ENCODE results near the gene PTPN13.
"Not testable (repeated sequence)": the region's sequence is repeated elsewhere in the genome, so short reads cannot be mapped to it uniquely, and the experiment has no call there.

Gene PTPN13

DNA sequence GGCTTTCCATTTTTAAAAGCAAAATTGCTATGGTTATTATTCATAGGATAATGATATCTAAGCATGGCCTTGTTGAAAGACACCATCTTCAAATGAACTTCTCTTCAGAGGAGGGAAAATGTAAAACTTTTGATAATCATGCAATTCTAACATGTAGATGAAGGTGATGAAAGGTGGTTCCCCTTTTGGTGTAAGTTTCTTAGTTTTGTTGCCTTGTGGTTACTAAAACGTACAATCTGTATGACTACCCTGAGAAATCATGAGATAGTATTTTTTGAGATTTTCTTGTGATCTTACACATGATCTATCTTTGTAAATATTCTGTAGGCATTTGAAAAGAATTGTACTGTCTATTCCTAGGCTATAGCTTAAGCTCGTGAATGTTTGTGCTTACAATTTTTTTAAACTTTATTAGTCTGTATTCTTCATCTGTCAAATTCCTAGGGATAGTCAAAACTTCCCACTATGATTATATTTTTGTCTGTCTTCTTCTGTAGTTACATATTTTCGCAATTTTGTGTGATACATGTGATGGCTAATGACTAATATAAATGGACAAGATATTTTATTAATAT, 47.5 kb downstream of the PTPN13 start:
- no peak for DNase-seq (ENCODE audit: low spot score)

DNA sequence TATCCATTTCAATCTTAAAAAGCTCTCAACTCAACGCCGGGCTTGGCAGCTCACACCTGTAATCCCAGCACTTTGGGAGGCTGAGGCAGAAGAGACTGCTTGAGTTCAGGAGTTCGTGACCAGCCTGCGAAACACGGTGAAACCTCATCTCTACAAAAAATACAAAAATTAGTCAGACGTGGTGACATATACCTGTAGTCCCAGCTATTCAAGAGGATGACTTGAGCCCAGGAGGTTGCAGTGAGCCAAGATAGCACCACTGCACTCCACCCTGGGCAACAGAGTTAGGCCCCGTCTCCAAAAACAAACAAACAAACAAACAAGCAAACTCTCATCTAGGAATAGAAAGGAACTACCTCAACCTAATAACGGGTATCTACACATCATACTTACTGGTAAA, 50.8 kb downstream of the PTPN13 start:
- DNase-seq (ENCODE audit: low spot score), result no peak

DNA sequence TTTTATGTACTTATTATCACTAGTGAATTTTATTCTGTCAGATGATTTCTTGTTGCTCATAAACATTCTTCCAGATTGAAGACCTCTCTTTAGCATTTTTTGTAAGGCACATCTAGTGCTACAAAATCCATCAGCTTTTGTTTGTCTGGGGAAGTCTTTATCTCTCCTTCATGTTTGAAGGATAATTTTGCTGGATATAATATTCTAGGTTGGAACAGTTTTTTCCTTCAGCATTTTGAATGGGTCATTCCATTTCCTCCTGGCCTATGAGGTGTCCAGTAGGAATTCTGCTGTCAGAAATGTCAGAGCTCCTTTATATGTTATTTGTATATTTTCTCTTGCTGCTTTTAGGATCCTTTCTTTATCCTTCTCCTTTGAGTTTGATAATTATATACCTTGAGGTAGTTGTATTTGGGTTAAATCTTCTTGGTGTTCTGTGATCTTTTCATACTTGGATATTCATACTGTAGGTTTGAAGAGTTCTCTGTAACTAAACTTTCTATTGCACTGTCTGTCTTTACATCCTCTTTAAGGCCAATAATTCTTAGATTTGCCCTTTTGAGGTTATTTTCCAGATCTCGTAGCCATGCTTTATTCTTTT, 58.3 kb downstream of the PTPN13 start:
- no peak for DNase-seq (ENCODE audit: low spot score)

DNA sequence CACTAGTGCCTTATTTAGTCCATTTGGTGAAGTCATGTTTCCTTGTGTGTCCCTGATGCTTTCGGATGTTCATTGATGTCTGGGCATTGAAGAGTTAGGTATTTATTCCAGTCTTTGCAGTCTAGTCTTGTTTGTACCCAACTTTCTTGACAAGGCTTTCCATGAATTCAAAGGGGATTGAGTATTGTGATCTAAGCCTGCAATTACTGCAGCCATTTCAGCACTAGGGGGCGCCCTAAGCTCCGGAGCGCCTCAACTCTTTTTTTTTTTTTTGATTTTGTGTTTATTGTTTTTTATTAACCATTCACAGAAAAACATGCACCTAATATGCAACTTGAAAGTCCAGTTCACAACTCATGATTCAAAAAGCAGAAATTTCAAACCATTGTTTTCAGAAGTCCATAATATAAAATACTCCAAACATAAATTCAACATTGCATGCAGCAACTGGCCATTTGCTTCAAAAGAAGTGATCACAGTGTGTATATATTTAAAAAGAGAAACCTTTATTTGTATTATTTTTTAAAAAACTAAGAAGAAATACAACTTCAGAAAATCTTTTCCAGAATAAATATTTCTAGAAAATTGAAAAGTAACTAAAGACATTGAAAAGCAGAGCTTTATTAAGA, 59.2 kb downstream of the PTPN13 start:
- no peak for DNase-seq (ENCODE audit: low spot score)

DNA sequence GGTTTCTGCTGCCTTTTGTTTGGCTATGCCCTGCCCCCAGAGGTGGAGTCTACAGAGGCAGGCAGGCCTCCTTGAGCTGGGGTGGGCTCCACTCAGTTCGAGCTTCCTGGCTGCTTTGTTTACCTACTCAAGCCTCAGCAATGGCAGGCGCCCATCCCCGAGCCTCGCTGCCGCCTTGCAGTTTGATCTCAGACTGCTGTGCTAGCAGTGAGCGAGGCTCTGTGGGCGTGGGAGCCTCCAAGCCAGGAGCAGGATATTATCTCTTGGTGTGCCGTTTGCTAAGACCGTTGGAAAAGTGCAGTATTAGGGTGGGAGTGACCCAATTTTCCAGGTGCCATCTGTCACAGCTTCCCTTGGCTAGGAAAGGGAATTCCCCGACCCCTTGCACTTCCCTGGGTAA, 62.7 kb downstream of the PTPN13 start:
- not testable (repeated sequence) for DNase-seq (ENCODE audit: low spot score)

DNA sequence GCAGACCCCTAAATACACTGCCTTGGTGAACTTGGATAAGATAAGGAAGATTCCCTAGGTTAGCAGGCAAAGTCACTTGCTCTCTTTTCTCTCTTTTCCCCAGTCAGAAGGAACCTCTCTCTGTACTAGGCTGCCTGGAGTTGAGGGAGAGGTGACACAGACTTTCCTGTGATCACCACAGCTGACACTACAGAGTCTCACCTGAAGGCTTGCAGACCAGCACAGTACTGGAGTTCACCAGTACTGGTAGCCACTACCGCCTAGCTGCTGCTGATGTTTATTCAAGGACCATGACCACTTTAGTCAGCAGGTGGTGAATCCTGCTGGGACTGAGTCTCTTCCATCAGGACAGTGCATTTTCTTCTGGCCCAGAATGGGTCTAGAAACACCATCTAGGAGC, 63.3 kb downstream of the PTPN13 start:
- DNase-seq (ENCODE audit: low spot score), result no peak

DNA sequence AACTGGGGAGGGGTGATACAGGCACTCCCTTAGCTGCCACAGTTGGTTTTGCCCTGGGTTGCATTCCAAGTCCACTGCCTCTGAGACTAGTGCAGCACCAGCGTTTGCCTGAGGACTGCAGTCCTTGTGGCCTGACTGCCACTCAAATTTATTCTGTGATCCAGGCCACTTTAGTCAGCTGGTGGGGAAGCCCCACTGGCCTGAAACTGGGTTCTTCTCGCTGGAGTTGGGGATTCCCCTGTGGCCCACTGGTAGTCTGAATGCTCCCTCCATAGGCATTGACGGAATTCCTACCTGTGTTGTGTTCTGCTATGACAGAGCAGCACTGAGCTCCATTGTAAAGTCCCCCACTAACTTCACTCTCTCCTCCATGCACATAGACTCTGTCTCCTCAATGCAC, 63.8 kb downstream of the PTPN13 start:
- DNase-seq (ENCODE audit: low spot score), result no peak

DNA sequence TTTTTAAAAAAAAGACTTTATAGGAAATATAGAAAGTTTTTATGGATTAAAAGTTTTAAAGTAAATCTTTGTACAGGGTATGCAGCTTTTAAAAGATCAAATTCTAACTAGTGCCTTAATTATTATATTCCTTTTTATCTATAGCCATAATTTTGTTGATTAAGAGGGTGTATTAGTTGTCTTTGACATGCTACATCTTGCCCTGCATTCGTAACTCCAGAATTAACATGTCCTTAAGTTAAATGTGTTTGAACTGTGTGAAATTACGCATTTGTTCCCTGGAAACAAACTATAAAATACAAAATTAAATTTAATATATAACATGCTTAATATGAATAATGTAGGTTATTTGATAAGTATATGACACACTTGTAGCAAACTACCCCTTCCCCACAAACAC, 66.3 kb downstream of the PTPN13 start:
- DNase-seq (ENCODE audit: low spot score), result no peak

DNA sequence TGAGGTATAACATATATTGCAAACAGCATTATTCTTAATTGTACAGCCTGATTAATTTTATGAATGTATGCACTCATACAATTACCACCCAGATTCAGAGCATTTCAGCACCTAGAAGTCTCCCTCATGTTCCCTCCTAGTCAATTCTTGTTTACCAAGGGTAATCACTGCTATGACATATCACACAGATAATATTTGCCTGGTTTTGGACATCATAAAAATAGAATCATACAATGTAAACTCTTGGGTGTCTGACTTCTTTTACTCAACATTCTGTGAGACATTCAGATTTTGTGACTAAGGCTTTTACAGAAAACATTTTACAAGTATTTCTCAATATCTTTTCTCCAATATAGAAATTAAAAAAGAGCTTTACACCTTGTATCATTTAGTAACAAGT, 66.9 kb downstream of the PTPN13 start:
- DNase-seq (ENCODE audit: low spot score), result no peak

DNA sequence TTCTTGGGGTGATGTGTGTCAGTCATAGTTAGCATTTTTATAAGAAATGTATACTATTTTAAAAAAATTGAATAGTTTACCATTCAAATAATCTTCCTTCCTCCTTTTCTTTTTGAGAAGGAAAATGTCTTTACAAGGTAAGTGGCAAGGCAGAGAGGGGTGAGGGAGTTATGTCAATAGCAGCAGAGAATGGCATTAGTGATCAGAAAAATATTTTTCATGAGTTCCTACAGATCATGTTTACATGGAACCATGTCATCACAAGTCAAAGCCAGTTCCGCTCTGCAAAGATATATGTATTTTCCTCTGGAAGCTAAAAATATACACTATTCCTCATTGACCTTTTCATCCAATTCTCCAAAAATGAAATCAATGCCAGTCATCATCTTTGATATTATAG, 67.3 kb downstream of the PTPN13 start:
- DNase-seq (ENCODE audit: low spot score), result no peak

DNA sequence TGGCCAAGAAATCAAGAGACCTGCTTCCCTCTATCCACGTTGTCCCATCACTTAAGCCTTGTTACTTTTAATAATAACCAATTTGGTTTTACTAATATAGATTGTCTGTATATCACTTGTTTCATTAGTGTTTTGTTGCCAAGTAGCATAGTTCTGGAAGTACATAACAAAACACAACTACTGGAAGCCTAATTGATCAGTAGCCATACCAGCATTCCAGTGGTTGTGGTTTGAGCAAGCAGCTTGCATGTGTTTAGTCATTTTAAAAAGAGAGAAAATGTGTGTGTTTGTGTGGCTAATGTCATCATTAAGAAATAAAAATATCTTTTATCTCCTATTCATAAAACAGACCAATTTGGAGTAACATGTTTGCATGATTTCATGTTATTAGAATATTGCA, 70.8 kb downstream of the PTPN13 start:
- no peak for DNase-seq (ENCODE audit: low spot score)

DNA sequence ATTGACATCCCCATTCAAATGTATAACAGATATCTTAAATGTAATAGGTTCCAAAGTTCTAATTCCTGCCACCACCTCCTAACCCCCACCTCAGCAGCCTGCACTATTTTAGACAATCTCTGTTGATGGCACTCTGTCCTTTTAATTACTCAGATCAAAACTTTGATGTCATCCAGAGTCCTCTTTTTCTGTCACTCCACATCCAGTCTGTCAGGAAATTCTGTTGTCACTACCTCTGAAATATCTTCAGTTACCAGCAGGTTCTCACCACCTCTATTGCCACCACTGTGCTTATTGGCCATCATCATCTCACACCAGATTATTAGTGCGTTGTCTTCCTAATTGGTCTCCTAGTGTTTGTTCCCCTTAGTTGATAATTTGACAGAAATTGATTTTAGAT, 76.2 kb downstream of the PTPN13 start:
- no peak for DNase-seq (ENCODE audit: low spot score)

DNA sequence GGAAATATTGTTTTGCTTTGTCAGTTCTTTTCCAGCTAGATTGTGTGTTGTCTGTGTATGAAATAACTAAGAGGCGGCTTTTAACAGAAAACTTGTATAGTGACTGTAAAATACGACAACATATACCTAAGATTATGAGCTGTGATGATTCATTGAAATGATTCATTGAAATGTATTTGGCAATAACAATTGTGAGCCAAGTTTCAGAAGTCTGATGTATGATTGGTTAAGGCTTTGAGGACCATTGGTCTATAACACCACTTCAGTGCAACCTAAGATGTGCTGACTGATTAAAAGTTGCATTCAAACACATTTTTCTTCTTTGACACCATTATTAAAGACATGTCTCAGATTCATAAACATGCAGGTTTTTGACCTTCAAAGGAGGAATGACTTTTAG, 76.6 kb downstream of the PTPN13 start:
- no peak for DNase-seq (ENCODE audit: low spot score)

DNA sequence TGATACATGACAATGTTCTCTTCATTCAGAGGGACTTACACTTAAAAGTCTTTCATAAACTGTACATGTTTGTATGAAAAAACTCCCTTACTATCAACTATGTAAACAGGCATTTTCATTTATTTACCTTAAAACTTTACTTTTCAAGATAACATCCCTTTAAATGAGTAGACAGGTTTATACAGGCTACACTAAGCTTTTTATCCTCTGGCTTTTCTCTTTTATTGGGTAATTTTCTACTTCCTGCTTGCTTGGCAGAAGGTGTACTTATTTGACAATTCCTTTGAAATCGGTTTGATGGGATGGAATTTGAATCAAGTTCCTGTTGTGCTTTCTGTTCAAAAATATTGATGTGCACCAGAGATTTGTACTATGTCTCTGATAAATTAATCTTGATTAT, 81.4 kb downstream of the PTPN13 start:
- no peak for DNase-seq (ENCODE audit: low spot score)

DNA sequence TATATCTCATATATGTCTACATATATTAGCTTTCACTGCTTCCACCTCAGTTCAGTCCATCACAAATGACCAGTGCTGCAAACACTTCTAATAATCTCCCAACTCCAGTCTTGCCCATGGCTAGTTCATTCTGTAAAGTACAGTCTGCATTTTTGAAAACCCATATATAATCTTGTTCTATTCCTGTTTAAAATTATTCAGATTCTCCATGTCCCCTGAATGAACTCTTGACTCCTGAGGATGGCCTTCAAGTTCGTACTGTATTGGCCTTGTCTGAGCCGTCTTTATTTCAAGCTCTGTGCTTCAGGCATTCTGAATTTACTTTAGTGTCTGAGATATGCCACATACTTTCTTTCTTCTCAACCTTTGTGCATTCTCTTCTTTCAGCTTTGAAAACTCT, 84.7 kb downstream of the PTPN13 start:
- no peak for DNase-seq (ENCODE audit: low spot score)

DNA sequence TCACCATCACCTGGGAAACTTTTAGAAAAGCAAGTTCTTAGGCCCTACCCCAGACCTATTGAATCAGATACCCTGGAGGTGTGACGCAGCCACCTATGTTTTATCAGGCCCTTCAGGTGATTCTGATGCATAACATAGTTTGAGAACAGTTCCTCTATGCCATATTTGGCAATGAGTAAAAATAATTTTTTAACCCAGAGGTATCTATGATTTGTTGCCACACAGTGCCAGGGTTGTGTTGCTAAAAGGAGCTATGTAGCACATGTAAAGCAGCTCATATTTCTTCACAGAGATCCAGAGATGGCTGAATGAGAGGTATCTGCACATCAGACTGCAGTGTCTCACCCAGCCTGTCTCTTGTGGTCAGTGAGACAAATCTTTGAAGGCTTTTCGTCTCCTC, 85.3 kb downstream of the PTPN13 start:
- DNase-seq (ENCODE audit: low spot score), result no peak

DNA sequence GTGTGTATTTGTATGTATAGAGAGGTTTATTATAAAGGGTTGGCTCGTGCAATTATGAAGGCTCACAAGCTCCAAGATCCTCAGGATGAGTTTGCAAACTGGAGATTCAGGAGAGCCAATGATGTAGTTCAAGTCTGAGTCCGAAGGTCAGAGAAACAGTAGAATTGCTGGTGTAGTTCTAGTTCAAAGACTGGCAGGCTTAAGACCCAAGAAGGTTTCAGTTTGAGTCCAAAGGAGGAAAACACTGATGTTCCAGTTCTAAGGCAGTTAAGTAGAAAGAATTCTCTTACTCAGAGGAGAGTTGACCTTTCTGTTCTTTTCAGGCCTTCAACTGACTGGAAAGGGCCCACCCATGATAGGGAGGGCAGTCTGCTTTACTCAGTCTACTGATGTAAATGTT, 89.1 kb downstream of the PTPN13 start:
- DNase-seq (ENCODE audit: low spot score), result no peak

DNA sequence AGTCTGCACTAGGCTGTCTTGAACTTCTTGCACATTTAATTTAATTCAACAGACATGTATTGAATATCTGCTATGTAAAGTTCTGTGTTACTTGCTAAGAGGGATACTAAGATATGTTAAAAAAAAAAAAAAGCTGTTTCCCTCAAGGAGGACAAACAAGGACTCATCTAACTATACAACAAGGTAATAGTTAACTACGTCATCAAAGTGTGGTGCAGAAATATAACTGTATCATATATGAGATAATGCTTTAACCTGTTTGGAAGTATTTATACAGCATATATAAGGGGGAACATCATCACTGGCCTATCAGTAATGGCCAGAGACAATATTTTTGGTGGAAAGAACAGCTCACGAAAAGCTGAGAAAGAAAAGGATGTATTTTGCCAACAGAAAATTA, 89.9 kb downstream of the PTPN13 start:
- DNase-seq (ENCODE audit: low spot score), result no peak

DNA sequence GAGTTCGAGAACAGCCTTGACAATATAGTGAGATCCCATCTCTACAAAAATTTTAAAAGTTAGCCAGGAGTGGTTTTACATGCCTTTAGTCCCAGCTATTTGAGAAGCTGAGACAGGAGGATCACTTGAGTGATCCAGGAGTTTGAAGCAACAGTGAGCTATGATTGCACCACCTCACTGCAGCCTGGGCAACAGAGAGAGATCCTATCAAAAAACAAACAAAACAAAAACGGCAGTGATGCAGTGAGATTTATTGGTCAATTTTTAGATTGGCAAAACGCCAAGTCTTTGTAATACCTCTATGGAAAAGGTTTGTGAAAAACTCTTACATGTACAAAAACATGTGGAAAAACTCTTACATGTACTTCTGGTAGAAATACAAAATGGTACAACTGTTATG, 91.3 kb downstream of the PTPN13 start:
- DNase-seq (ENCODE audit: low spot score), result no peak

DNA sequence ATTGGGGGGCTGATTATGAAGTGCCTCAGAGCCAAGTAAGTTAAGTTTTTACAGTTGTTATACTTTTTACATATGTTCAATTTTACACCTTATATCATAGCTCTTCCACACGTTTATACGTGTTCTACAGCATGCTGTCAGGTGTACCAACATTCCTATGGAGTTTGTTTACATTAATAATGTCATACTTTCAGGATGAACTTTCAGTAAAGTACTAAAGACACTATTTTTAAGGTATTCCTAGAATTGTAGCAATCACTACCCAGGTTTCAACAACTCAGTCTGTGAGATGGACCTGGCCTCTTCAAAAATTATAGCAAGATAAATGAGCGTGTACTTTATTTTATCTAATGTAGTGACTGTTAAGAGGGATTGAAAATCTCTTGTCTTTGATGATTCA, 92.6 kb downstream of the PTPN13 start:
- no peak for DNase-seq (ENCODE audit: low spot score)

DNA sequence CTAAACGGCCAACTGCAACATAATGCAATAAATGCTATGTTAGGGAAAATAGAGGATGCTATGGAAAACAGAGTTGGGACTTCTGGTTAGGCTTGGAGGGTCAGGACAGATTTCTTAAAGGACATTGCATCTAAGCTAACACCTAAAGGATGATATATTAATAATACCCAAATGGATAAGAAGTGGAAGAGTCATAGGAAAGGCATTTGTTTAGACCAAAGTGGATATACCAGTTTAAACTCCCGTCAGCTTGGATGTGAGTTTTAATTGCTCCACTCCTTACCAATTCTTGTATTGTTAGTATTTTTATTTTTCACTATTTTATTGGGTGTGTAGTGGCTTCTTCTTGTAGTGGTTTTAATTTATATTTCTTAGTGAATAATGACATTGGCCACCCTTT, 93.9 kb downstream of the PTPN13 start:
- DNase-seq (ENCODE audit: low spot score), result no peak

DNA sequence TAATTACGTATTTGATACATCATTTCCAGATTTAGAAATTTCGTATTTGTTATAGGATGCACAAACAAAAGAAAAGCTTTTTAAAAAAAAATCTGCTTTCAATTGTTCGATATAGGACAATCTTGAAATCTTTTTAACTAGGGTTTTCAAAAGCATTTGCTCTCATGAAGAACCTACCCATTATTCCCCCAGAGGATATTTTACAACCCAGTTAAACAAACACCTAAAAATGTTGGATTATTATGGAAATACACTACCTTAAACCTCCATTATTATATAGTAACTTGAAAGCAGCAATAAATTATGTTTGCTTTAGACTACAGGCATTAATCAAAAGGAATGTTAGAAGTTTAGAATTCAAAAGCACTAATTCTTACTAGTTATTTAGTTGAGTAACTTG, 110.5 kb downstream of the PTPN13 start:
- DNase-seq (ENCODE audit: low spot score), result no peak

DNA sequence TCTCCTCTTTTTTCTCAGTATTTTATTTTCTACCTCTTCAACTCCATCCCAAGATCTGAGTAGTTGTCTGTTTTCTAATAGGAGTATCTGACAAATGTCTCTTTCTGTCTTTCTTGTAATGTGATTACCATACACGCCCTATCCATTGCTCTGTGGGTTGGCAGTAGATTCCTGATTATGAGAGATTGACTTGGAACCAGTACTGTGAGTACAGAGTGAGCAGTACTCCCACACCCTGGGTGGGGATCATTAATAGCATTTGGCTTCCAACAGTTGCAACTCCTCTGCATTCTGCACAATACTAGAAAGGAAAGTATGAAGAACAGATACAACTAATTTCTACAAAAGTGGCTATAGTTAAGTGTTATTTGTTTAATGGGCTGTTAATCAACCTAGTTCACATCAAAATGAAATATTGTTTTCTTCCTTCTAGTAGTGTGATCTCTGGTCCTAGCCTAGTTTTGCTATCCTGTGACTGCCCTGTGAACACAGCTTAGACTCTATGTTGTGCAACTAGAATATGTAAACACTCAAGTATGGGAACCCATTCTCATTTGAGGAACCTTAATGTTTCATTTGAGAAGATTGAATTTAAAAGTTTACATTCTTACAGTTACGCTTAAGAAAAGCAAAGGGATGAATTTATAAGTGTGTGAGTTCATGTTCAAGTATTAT, 112.9 kb downstream of the PTPN13 start:
- DNase-seq (ENCODE audit: low spot score), result no peak

DNA sequence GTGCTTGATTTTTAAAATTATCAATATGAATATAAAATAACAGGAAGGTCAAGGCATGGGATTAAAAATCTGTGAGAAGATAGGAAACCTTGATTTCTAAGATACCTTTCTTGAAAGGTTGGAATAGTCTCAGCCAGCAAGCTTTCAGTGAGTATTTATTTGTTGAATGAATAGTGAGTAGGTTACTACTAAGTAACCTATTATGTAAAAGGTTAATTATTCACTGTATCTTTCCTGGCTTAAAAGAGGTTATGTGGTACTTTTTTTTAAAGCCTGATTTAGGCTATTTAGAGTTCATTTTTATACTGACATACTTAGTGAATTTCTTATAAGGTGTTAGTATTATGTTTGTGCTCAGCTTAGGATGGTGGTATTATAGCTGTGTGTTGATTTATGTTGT, 123.5 kb downstream of the PTPN13 start:
- no peak for DNase-seq (ENCODE audit: low spot score)
